ENCODE data around the gene CUL2. TPM values are rescaled to one million over a fixed set of nuclear protein-coding genes. Genes with fewer than 3 reads are reported as not detected.

CUL2 gene
- total and polyA plus RNA-seq, 8 donors: 3.6 to 20.0 (median 12.8) TPM

- intact Hi-C loops (cut with DNase I): no loop called here
- no peak for DNase-seq
- no peak for TF ChIP-seq CTCF (IDR thresholded peaks at IDR 0.05)
- no peak for ATAC-seq
- Histone ChIP-seq H3K4me1 (no peaks in the 10 kb centered on the region), H3K27ac (no peak overlapping the region), H3K27me3 (no peaks in the 10 kb centered on the region), H3K36me3 (peaks cover 0 to 14% (median 3%) of the 10 kb centered on the region in 3 donors), H3K9me3 (no peaks in the 10 kb centered on the region), H3K4me3 (no peak overlapping the region)
- 79 to 80% methylated on average over 8 of the region's 8 CpGs for WGBS, 2 donors
- no peak for FAIRE-seq
These were observed 84.3 kb downstream of the CUL2 start for GRCh38 chr10:35005868-35006267.

GRCh38 chr10:35004651-35005050, 85.5 kb downstream of the CUL2 start:
- H3K36me3 ChIP-seq: peaks cover 0 to 9% (median 0%) of the 10 kb centered on the region in 3 donors
- no peaks in the 10 kb centered on the region for H3K27me3 ChIP-seq
- FAIRE-seq: no peak
- no peaks in the 10 kb centered on the region for H3K9me3 ChIP-seq
- H3K4me3 ChIP-seq: no peak overlapping the region
- ATAC-seq: no peak
- intact Hi-C loops (cut with DNase I): no loop called here
- no peak overlapping the region for H3K27ac ChIP-seq
- DNase-seq: no peak
- TF ChIP-seq CTCF (IDR thresholded peaks at IDR 0.05): no peak
- no peaks in the 10 kb centered on the region for H3K4me1 ChIP-seq
- 93 to 94% methylated on average over 3 of the region's 3 CpGs for WGBS, 2 donors

- Histone ChIP-seq H3K4me3 (no peak overlapping the region), H3K36me3 (peaks cover 0 to 5% (median 0%) of the 10 kb centered on the region in 3 donors), H3K27me3 (no peaks in the 10 kb centered on the region), H3K9me3 (no peaks in the 10 kb centered on the region), H3K4me1 (no peaks in the 10 kb centered on the region), H3K27ac (no peak overlapping the region)
- FAIRE-seq (no peak), DNase-seq (no peak), ATAC-seq (no peak)
- intact Hi-C loops (cut with DNase I): no loop called here
- TF ChIP-seq CTCF (IDR thresholded peaks at IDR 0.05): no peak
- 87 to 88% methylated on average over 4 of the region's 4 CpGs for WGBS, 2 donors
These were observed 86.2 kb downstream of the CUL2 start for GRCh38 chr10:35003906-35004305.

- no peak overlapping the region for H3K4me3 ChIP-seq
- intact Hi-C loops (cut with DNase I): no loop called here
- no peak for DNase-seq
- no peaks in the 10 kb centered on the region for H3K36me3 ChIP-seq
- 93% methylated on average over 4 of the region's 4 CpGs for WGBS, 2 donors
- no peaks in the 10 kb centered on the region for H3K4me1 ChIP-seq
- H3K27ac ChIP-seq: no peak overlapping the region
- no peak for ATAC-seq
- FAIRE-seq: no peak
- no peak for TF ChIP-seq CTCF (IDR thresholded peaks at IDR 0.05)
- H3K27me3 ChIP-seq: no peaks in the 10 kb centered on the region
- H3K9me3 ChIP-seq: no peaks in the 10 kb centered on the region
These were observed 89.2 kb downstream of the CUL2 start for GRCh38 chr10:35000936-35001335.

- ATAC-seq: no peak
These were observed 90.6 kb downstream of the CUL2 start for GRCh38 chr10:34999532-34999931.

More at GRCh38 chr10:34999532-34999931, 90.6 kb downstream of the CUL2 start:
- H3K4me3 ChIP-seq: no peak overlapping the region
- DNase-seq: no peak
- TF ChIP-seq CTCF (IDR thresholded peaks at IDR 0.05): no peak
- FAIRE-seq: no peak
- intact Hi-C loops (cut with DNase I): no loop called here
- H3K27me3 ChIP-seq: no peaks in the 10 kb centered on the region
- H3K9me3 ChIP-seq: no peaks in the 10 kb centered on the region
- 93 to 94% methylated on average over 5 of the region's 5 CpGs for WGBS, 2 donors
- no peaks in the 10 kb centered on the region for H3K36me3 ChIP-seq
- no peak overlapping the region for H3K27ac ChIP-seq
- H3K4me1 ChIP-seq: no peaks in the 10 kb centered on the region
